Amygdala (tissue), 56 donors: ENCODE data around the gene EFHC2.

ENCODE experiments used
- DNase-seq, 56 donors: peaks; one replicate each; lab custom pipeline; 2025; lab: John Stamatoyannopoulos, UW

Gene EFHC2

GRCh38 chrX:44157858-44158257, 185.6 kb downstream of the EFHC2 start:
- DNase-seq: no peak

- DNase-seq: no peak
These were observed 186.2 kb downstream of the EFHC2 start for GRCh38 chrX:44157283-44157682.

- no peak for DNase-seq
These were observed 186.7 kb downstream of the EFHC2 start for GRCh38 chrX:44156726-44157125.

- DNase-seq: no peak
These were observed 188.3 kb downstream of the EFHC2 start for GRCh38 chrX:44155126-44155525.

- no peak for DNase-seq
These were observed 190.6 kb downstream of the EFHC2 start for GRCh38 chrX:44152852-44153251.

- DNase-seq: no peak
These were observed 196.3 kb downstream of the EFHC2 start for GRCh38 chrX:44147130-44147529.

GRCh38 chrX:44144177-44144945, 199.1 kb downstream of the EFHC2 start:
- no peak for DNase-seq

- DNase-seq: no peak
These were observed 200.3 kb downstream of the EFHC2 start for GRCh38 chrX:44143061-44143602.

GRCh38 chrX:44130189-44130588, 213.3 kb downstream of the EFHC2 start:
- no peak for DNase-seq

- no peak for DNase-seq
These were observed 230.1 kb downstream of the EFHC2 start for GRCh38 chrX:44113337-44113736.

- no peak for DNase-seq
These were observed 236.6 kb downstream of the EFHC2 start for GRCh38 chrX:44106864-44107263.

GRCh38 chrX:44105228-44105913, 238.1 kb downstream of the EFHC2 start:
- no peak for DNase-seq

GRCh38 chrX:44104699-44105098, 238.8 kb downstream of the EFHC2 start:
- no peak for DNase-seq

GRCh38 chrX:44101281-44101680, 242.2 kb downstream of the EFHC2 start:
- no peak for DNase-seq

- DNase-seq: no peak
These were observed 244.1 kb downstream of the EFHC2 start for GRCh38 chrX:44099366-44099765.
